Measurements from ENCODE around the gene CALML5.

CALML5 gene

DNA sequence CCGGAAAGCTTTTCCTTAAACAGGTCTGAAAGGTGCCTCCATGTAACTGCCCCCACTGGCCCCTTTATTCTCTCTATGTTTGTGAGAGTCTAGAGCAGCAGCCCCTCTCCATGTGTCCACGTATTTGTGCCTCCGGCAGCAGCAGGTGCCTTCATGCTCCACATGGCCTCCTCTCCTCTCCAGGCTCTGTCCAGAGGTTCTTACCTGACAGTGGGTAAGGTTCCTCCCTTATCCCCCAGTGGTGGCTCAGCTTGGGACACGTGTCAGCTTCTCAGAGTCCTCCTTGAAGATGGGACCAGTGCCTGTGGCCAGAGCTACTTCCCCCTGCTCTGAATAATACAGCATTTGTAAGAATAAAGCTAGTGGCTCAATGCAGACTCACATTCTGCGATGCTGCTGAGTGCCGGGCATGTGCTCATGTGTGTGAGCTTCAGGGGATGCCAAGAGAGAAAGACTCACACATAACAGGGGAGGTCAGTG, 33.3 kb upstream of the CALML5 start:
- no peak for DNase-seq

DNA sequence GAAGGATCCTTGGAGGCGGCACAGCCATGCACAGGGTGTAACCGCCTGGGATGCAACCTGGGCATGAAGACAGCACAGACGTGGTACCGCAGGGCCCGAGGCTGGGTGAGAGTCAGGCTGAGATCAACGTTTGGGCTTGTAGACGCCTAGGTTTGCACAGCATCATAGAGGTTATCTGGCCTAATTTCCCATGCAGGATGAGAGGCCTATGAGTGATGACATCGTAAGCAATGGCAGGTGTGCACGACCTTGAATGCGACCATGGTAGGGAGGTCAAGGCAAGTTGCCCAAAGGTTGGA, 32.9 kb upstream of the CALML5 start:
- no peak for DNase-seq

- DNase-seq: no peak
Observed at GRCh38 chr10:5531558-5532306, 32.4 kb upstream of the CALML5 start.

- no peak for DNase-seq
Observed at GRCh38 chr10:5530846-5531557, 31.6 kb upstream of the CALML5 start.

GRCh38 chr10:5530412-5530806, 31.0 kb upstream of the CALML5 start:
- DNase-seq: no peak

DNA sequence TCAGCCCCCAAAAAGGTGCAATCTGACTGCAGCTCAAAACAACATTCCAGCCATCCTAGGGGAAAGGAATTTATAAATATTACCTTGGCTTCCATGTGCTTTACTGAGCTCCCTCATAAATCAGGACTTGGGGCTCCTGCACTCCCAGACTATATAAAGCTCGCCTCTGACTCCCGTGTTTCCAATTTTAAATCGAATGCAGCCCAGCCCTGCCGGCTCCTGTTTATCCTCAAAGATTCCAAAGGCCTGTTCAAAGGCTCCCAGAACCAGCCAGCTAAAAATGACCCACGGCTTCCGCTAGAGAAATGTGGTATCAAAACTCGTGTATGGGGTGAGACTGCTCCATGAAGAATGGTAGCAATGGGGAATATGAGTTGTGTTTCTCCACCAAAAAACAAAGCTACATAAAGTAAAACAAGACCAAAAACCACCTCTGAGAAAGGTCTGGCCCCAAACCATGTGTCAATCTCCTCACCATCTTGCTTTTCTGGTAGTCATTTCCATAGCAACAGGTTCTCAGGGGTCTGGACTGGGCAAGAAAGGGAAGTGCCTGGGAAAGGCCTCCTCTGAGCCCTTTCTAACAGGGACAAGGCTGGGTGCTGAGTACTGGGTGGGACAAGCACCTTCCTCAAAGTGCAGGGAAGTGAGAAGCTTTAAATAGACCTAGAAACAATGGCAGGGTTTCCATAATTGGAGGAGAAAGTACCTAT, 30.5 kb upstream of the CALML5 start:
- DNase-seq: no peak

DNA sequence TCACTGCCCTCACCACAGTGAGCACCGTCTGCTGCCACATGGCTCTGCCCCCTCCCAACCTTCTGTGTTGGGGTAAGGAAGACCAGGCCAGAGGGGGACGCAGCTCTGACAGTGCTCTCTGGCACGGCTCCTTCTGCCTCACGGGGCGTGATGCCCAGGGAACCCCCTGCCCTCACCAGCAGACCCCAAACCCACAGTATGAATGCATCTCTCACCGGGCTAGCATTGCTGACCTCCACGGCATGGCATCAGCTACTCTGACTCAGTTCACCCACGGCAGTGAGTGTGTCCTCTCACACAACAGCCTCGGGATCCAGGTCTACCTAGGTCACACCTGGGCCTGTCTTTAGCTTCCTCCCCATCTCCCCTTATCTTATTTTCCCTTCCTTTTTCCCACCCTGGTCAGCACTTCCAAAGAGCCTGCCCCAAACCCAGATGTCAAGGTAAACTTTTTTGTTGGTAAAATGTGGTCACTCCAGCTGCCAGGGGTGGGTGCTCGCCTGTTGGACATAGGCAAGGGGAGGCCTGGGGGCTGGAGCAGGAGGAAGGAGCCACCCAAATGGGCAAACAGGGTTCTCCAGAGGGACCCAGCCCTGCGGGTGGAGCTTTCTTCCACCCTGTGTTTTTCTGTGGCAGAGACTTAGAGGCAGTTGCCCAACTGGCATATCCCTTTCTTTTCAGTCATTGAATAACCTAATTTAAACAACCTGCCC, 29.8 kb upstream of the CALML5 start:
- DNase-seq: no peak

- no peak for DNase-seq
Observed at GRCh38 chr10:5527332-5528200, 28.2 kb upstream of the CALML5 start.

DNA sequence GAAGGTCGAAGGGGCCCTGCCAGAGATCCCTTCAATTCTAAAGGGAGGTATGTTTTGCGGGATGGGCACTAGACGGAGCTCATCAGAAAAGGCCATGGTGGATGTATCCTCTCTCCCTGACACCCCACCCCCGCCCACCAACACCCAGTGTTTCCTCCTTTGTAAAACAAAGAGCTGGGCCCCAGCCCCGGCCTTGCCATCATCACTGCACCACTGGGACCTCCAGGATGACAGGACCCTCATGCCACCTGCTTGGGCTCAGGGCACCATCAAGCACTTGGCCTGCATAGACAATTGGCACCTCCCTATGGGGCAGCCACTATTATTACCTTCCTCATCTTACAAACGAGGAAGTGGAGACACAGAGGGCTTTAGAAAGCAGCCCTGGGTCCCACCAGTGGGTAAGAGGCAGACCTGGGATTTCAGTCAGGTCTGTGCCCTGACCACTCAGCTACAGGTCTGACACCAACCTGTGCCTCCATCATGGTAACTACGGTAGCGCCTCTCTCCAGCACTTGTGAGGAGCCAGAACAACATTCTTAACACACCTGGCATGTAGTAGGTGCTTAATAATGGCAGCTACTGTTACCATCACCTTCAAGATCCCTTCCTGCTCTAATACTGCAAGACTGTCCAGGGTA, 27.4 kb upstream of the CALML5 start:
- no peak for DNase-seq

DNA sequence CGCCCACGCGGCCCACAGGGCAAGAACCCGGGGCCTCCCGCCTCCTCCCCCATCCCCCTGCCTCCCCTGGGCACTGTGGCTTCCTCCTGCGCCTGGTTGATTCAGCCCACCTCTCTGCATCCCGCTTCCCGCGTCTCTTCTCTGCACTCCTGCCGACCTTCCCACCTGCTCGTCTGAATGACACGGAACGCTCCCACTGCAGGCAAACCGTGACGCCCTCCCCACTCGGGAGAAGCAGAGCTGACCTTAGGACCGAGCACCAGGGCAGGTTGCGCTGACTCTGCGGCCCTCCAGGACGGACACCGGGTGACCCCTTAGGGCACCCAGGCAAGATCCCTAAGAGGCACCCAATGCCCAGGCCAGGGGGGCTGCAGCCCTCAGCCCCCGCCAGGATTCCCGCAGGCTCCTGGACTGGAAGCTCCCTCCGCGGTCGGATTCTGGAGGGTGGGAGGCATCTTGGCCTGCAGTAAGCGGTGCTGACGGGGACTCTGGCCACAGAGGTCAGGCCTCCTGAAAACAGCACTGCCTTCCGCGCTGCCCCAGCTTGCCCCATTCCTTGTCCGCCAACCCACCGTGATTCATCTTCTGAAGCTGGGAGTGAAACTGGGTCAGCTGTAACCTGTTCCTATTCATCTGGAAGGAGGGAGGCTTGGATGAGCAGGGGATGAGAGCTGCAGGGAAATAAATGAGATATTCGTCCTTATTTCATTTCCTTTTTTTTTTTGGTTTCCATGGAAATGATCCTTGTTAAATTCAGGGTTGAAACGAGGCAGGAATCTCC, 26.4 kb upstream of the CALML5 start:
- no peak for DNase-seq

- no peak for DNase-seq
Observed at GRCh38 chr10:5524641-5525560, 25.5 kb upstream of the CALML5 start, which contains the start of gene CALML3. Gene CALML3, plus strand, starts transcription at chr10:5524961. Its CDS starts 125 bp downstream, at chr10:5525086.

- DNase-seq: no peak
Observed at GRCh38 chr10:5523796-5524574, 24.6 kb upstream of the CALML5 start.

GRCh38 chr10:5522913-5523560, 23.7 kb upstream of the CALML5 start:
- no peak for DNase-seq

- DNase-seq: no peak
Observed at GRCh38 chr10:5519054-5519453, 19.7 kb upstream of the CALML5 start.

GRCh38 chr10:5518143-5518542, 18.8 kb upstream of the CALML5 start:
- no peak for DNase-seq

DNA sequence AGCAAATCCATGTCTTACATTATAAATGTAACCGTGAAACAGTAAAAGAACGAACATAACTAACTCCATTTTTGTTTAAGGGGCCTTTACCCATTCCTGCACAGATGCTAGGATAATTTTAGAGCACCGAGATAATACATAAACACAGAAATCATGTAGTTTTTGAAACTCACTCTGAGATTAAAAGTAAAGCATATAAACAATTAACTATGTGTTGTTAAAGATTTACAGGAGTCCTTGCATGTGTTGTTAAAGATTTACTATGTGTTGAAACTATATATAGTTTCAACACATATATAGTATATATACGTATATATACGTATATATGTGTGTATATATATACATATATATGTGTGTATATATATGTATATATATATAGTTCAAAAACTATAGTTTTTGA, 18.2 kb upstream of the CALML5 start:
- DNase-seq: no peak

DNA sequence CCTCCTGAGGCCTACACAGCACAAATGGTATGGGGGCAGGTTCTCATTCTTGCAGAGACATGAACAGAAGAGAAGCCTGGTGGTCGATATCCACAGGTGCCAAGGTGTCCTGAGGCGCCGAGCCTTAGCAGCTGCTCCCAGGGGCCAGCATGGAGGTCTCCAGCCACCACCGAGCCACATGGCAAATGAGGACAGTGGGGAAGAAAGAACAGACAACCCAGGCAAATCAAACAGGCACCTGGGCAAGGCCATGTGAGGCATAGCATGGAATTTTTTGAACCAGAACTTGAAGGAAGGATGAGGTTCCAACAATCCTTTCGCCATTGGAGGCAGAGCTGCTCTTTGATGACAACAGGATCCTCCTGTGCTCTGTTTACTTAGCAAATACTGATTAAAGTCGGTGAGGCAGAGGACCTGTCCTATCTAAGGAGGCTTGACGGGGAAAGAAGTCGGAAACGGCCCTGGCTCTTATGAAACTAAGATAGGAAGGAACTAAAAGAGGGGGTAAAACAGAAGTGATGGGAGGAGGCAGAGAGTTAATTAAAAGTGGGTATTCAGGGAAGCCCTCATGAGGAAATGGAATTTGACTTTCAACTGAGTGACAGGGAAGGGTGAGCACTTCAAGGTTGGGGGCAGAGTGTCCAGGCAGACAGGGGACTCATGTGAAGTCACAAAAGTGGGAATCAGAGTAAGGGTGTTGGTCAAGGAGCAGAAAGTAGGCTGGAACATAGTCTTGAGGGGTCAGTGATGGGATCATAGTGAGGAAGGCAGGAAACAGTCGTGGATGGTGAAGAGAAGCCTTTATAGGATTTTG, 16.8 kb upstream of the CALML5 start:
- DNase-seq: no peak
